DMS79 treated with DMSO at 0.1 percent for 48 hours (cell line): Measurements from ENCODE around the gene XYLB.
"Not testable (repeated sequence)": the region's sequence is repeated elsewhere in the genome, so short reads cannot be mapped to it uniquely, and the experiment has no call there.

Experiments used
- DNase-seq: peaks from one replicate; lab custom pipeline; 2025; lab: John Stamatoyannopoulos, UW

Gene XYLB

GRCh38 chr3:38346587-38347410, at the start of gene XYLB:
Gene XYLB, plus strand, starts transcription at chr3:38346785. Its CDS starts 84 bp downstream, at chr3:38346869.
- DNase-seq = peak; percentile 2

GRCh38 chr3:38297053-38297452, 49.5 kb upstream of the XYLB start:
- DNase-seq = not testable (repeated sequence)

- DNase-seq = no peak
Observed at GRCh38 chr3:38297537-38297936, 49.0 kb upstream of the XYLB start.

- DNase-seq = no peak
Observed at GRCh38 chr3:38297947-38298711, 48.5 kb upstream of the XYLB start.

- no peak for DNase-seq
Observed at GRCh38 chr3:38306941-38307340, 39.6 kb upstream of the XYLB start.

GRCh38 chr3:38307599-38307998, 39.0 kb upstream of the XYLB start:
- no peak for DNase-seq

GRCh38 chr3:38308456-38308855, 38.1 kb upstream of the XYLB start:
- no peak for DNase-seq

GRCh38 chr3:38311476-38311875, 35.1 kb upstream of the XYLB start:
- DNase-seq = no peak

GRCh38 chr3:38311941-38312340, 34.6 kb upstream of the XYLB start:
- no peak for DNase-seq

GRCh38 chr3:38312356-38312755, 34.2 kb upstream of the XYLB start:
- DNase-seq = no peak

- no peak for DNase-seq
Observed at GRCh38 chr3:38313263-38313662, 33.3 kb upstream of the XYLB start.

- DNase-seq = no peak
Observed at GRCh38 chr3:38313695-38314094, 32.9 kb upstream of the XYLB start.

- no peak for DNase-seq
Observed at GRCh38 chr3:38314112-38314763, 32.3 kb upstream of the XYLB start.

- DNase-seq = no peak
Observed at GRCh38 chr3:38314764-38315487, 31.7 kb upstream of the XYLB start.

- DNase-seq = no peak
Observed at GRCh38 chr3:38315488-38316230, 30.9 kb upstream of the XYLB start.

- no peak for DNase-seq
Observed at GRCh38 chr3:38316356-38317191, 30.0 kb upstream of the XYLB start.

- DNase-seq = no peak
Observed at GRCh38 chr3:38317192-38317759, 29.3 kb upstream of the XYLB start.

GRCh38 chr3:38318766-38319671, 27.6 kb upstream of the XYLB start:
- DNase-seq = no peak

GRCh38 chr3:38320638-38321037, 25.9 kb upstream of the XYLB start:
- not testable (repeated sequence) for DNase-seq
